Superior temporal gyrus (tissue), 1 donor: ENCODE data around the gene SNX7.
A peak's percentile ranks its signal among the peaks of the same experiment; 100 is the strongest.

Source experiments
- DNase-seq: peaks from one replicate; pipeline ENCODE4 v3.0.0-alpha.2; 2016; ENCODE audit errors: extremely low spot score

Gene SNX7

GRCh38 chr1:98764485-98764884 lies 103.0 kb downstream of the SNX7 start:
- DNase-seq = no peak

GRCh38 chr1:98766255-98766654 lies 104.7 kb downstream of the SNX7 start:
- DNase-seq = no peak

- no peak for DNase-seq
Observed at GRCh38 chr1:98769162-98769561, 107.6 kb downstream of the SNX7 start.

GRCh38 chr1:98781906-98782305 lies 120.4 kb downstream of the SNX7 start:
- DNase-seq = no peak

- DNase-seq = no peak
Observed at GRCh38 chr1:98783821-98784220, 122.3 kb downstream of the SNX7 start.

- DNase-seq = no peak
Observed at GRCh38 chr1:98791498-98791897, 130.0 kb downstream of the SNX7 start.

GRCh38 chr1:98792123-98792522 lies 130.6 kb downstream of the SNX7 start:
- no peak for DNase-seq

GRCh38 chr1:98793136-98793535 lies 131.6 kb downstream of the SNX7 start:
- no peak for DNase-seq

- DNase-seq = peak; percentile 78
Observed at GRCh38 chr1:98794196-98794886, 132.8 kb downstream of the SNX7 start.

- DNase-seq = no peak
Observed at GRCh38 chr1:98796049-98796448, 134.5 kb downstream of the SNX7 start.

- no peak for DNase-seq
Observed at GRCh38 chr1:98797506-98797905, 136.0 kb downstream of the SNX7 start.
